Fibroblast of peridontal ligament (primary cell): Measurements from ENCODE around the gene CHKA.

ENCODE experiments used
- DNase-seq: peaks from one replicate; pipeline ENCODE4 v3.0.0-alpha.2; 2010; ENCODE audit errors: extremely low read depth

CHKA gene

GRCh38 chr11:68014947-68015447 lies 106.2 kb downstream of the CHKA start:
- DNase-seq, result no peak

GRCh38 chr11:68014157-68014946 lies 106.8 kb downstream of the CHKA start:
- peak; percentile 91 for DNase-seq

GRCh38 chr11:68013611-68014156 lies 107.5 kb downstream of the CHKA start:
- no peak for DNase-seq

- peak; percentile 92 for DNase-seq
Measured at GRCh38 chr11:68012843-68013610, 108.2 kb downstream of the CHKA start.

GRCh38 chr11:68012044-68012842 lies 108.9 kb downstream of the CHKA start:
- DNase-seq, result no peak

- no peak for DNase-seq
Measured at GRCh38 chr11:68011051-68011943, 109.9 kb downstream of the CHKA start.

- peak; percentile 88 for DNase-seq
Measured at GRCh38 chr11:68010090-68011041, 110.8 kb downstream of the CHKA start, which contains the start of gene ALDH3B1. ALDH3B1 (plus strand) TSS chr11:68010327; CDS start chr11:68015298, 4,971 bp downstream.

- DNase-seq, result peak; percentile 57
Measured at GRCh38 chr11:68009391-68010089, 111.6 kb downstream of the CHKA start.

- DNase-seq, result no peak
Measured at GRCh38 chr11:68008381-68009337, 112.5 kb downstream of the CHKA start.

GRCh38 chr11:68007498-68008380 lies 113.4 kb downstream of the CHKA start:
- DNase-seq, result no peak

GRCh38 chr11:68006606-68007166 lies 114.5 kb downstream of the CHKA start:
- DNase-seq, result no peak

- DNase-seq, result no peak
Measured at GRCh38 chr11:68004551-68005335, 116.4 kb downstream of the CHKA start.

GRCh38 chr11:68003846-68004550 lies 117.2 kb downstream of the CHKA start, which contains the start of gene UNC93B1:
UNC93B1 (minus strand) TSS chr11:68004097; CDS start chr11:68004043, 54 bp downstream.
- peak; percentile 62 for DNase-seq
